ENCODE results near the gene SORT1.

- no peak for TF ChIP-seq POLR2A (IDR thresholded peaks at IDR 0.05)
- TF ChIP-seq CTCF (IDR thresholded peaks at IDR 0.05) = no peak
Observed at GRCh38 chr1:109350182-109350581, 47.5 kb downstream of the SORT1 start.
